Upper lobe of left lung (tissue), 4 donors: ENCODE measurements around the gene CBX2.

Experiments used
- CTCF ChIP-seq, 6 experiments: fragments of 450-650 bp in 4 of 6; fragments of 200-600 bp in 2 of 6; sonication (generic) in 2 of 6; IDR thresholded peaks; one replicate each; pipeline ENCODE4 v1.5.1; 2016 to 2019; ENCODE audit warnings: antibody characterized with exemption in 6 of 6
- POLR2AphosphoS5 ChIP-seq, 2 donors: sonication (generic); formaldehyde crosslinking; IDR thresholded peaks; one replicate each; pipeline ENCODE4 v1.5.1; 2017; ENCODE audit warnings: antibody characterized with exemption in 2 of 2

GRCh38 chr17:79789943-79790804 is 12.2 kb downstream of the CBX2 start:
- TF ChIP-seq CTCF (IDR thresholded peaks at IDR 0.05) (peak; percentile 78 to 92 (median 86)), POLR2AphosphoS5 (IDR thresholded peaks at IDR 0.05) (no peak)
